SK-N-SH (cell line): ENCODE data around the gene GPR155. TPM values are rescaled to one million over a fixed set of nuclear protein-coding genes. Genes with fewer than 3 reads are reported as not detected.

Experiments
- CTCF ChIA-PET: fragments of 300-600, 350-600 bp; formaldehyde crosslinking; extraction: SDS; loops from one replicate; lab custom pipeline; 2021; lab: Yijun Ruan, JAX
- POLR2A ChIA-PET: fragments of 350-600 bp; sonication (Branson Sonifier 250); formaldehyde crosslinking; extraction: SDS; loops from one replicate; lab custom pipeline; 2020; ENCODE audit warnings: antibody characterized with exemption, inconsistent platforms; lab: Yijun Ruan, JAX
- DNase-seq: peaks from one replicate; pipeline ENCODE4 v3.0.0; 2012
- H2AFZ ChIP-seq: fragments of 200-600 bp; sonication (generic); 2 replicates; pipeline ENCODE4 v1.8.1; 2016; ENCODE audit warnings: antibody characterized with exemption, mild to moderate bottlenecking, low read depth
- H3F3A ChIP-seq: fragments of 200-600 bp; sonication (generic); replicated peaks from 2 replicates; pipeline ENCODE3; 2016; ENCODE audit warnings: antibody characterized with exemption, mild to moderate bottlenecking; ENCODE audit not compliant: insufficient read depth
- H3K27ac ChIP-seq, 2 experiments: fragments of 200-500 bp in 1 of 2; fragments of 200-600 bp in 1 of 2; sonication (Bioruptor generic) in 1 of 2; sonication (generic), shearing (Covaris generic) in 1 of 2; 2 replicates each; pipeline versions ENCODE4 v1.5.1 to v1.6.1; 2014 to 2016; ENCODE audit warnings: low read depth in 2 of 2, inconsistent platforms in 1 of 2, low read length in 1 of 2, mild to moderate bottlenecking in 1 of 2, mixed read lengths in 1 of 2
- H3K27me3 ChIP-seq: fragments of 200-600 bp; sonication (generic), shearing (Covaris generic); 2 replicates; pipeline ENCODE4 v1.6.1; 2016; ENCODE audit warnings: mixed run types; ENCODE audit not compliant: insufficient read depth
- H3K36me3 ChIP-seq, 2 experiments: fragments of 200-500 bp in 1 of 2; fragments of 200-600 bp in 1 of 2; sonication (Bioruptor generic) in 1 of 2; sonication (generic) in 1 of 2; replicated peaks in 1 of 2; 2 replicates each; pipeline versions ENCODE3 to v1.5.1; 2014 to 2016; ENCODE audit warnings: low read length in 1 of 2, mild to moderate bottlenecking in 1 of 2; ENCODE audit not compliant: insufficient read depth in 2 of 2, control insufficient read depth in 1 of 2
- H3K4me1 ChIP-seq, 2 experiments: fragments of 200-500 bp in 1 of 2; fragments of 200-600 bp in 1 of 2; sonication (Bioruptor generic) in 1 of 2; sonication (generic), shearing (Covaris generic) in 1 of 2; 2 replicates each; pipeline versions ENCODE4 v1.5.1 to v1.6.1; 2014 to 2016; ENCODE audit warnings: low read depth in 1 of 2, low read length in 1 of 2, mixed run types in 1 of 2; ENCODE audit not compliant: insufficient read depth in 2 of 2, control insufficient read depth in 1 of 2
- H3K4me2 ChIP-seq: fragments of 200-600 bp; sonication (generic), shearing (Covaris generic); 2 replicates; pipeline ENCODE4 v1.6.1; 2017; ENCODE audit warnings: mixed run types
- H3K4me3 ChIP-seq, 2 experiments: fragments of 200-500 bp in 1 of 2; fragments of 200-600 bp in 1 of 2; sonication (Bioruptor generic) in 1 of 2; sonication (generic), shearing (Covaris generic) in 1 of 2; 2 replicates each; pipeline versions ENCODE4 v1.5.1 to v1.8.1; 2014 to 2016; ENCODE audit warnings: low read depth in 2 of 2, inconsistent platforms in 1 of 2, low read length in 1 of 2, mild to moderate bottlenecking in 1 of 2, mixed read lengths in 1 of 2, moderate library complexity in 1 of 2
- H3K79me2 ChIP-seq: fragments of 200-600 bp; sonication (generic); 2 replicates; pipeline ENCODE4 v1.8.1; 2017; ENCODE audit warnings: mild to moderate bottlenecking; ENCODE audit not compliant: insufficient read depth
- H3K9ac ChIP-seq: fragments of 200-600 bp; sonication (generic); 2 replicates; pipeline ENCODE4 v1.6.1; 2017; ENCODE audit warnings: mixed run types
- H3K9me2 ChIP-seq: fragments of 200-600 bp; sonication (generic); 2 replicates; pipeline ENCODE4 v1.6.1; 2017; ENCODE audit warnings: mixed run types
- H3K9me3 ChIP-seq: fragments of 200-600 bp; sonication (generic); 2 replicates; pipeline ENCODE4 v1.6.1; 2017; ENCODE audit warnings: mixed run types, mild to moderate bottlenecking, moderate library complexity
- H4K20me1 ChIP-seq: fragments of 200-600 bp; sonication (generic); 2 replicates; pipeline ENCODE4 v1.6.1; 2017; ENCODE audit warnings: mild to moderate bottlenecking, mixed run types; ENCODE audit not compliant: insufficient read depth
- EP300 ChIP-seq, 2 experiments: IDR thresholded peaks; 2 replicates each; pipeline versions ENCODE4 v1.4.0 to v1.6.1; 2012; ENCODE audit warnings: borderline replicate concordance in 1 of 2, low read depth in 1 of 2, low read length in 1 of 2
- EZH2phosphoT487 ChIP-seq: fragments of 200-600 bp; sonication (generic); IDR thresholded peaks from 2 replicates; pipeline ENCODE4 v1.6.1; 2017; ENCODE audit warnings: low read depth, mixed run types, mild to moderate bottlenecking, antibody characterized with exemption, moderate library complexity, borderline replicate concordance
- FOSL2 ChIP-seq: IDR thresholded peaks from 2 replicates; pipeline ENCODE4 v1.4.0; 2012; ENCODE audit warnings: low read depth, mild to moderate bottlenecking, moderate library complexity, borderline replicate concordance
- GABPA ChIP-seq: IDR thresholded peaks from 2 replicates; pipeline ENCODE4 v1.4.0; 2012; ENCODE audit warnings: low read depth, mild to moderate bottlenecking
- JUND ChIP-seq: IDR thresholded peaks from 2 replicates; pipeline ENCODE4 v1.4.0; 2012
- MEF2A ChIP-seq: IDR thresholded peaks from 2 replicates; pipeline ENCODE4 v1.4.0; 2012; ENCODE audit warnings: low read depth, borderline replicate concordance
- RCOR1 ChIP-seq: fragments of 150-350 bp; IDR thresholded peaks from 2 replicates; pipeline ENCODE4 v1.6.1; 2017; ENCODE audit warnings: antibody characterized with exemption, low read length
- SIN3A ChIP-seq: IDR thresholded peaks from 2 replicates; pipeline ENCODE4 v1.6.1; 2012; ENCODE audit warnings: low read depth, mild to moderate bottlenecking, low read length, moderate library complexity, borderline replicate concordance
- SMC3 ChIP-seq: IDR thresholded peaks from 2 replicates; pipeline ENCODE4 v1.6.1; 2012; ENCODE audit warnings: low read depth, low read length, improper control_type of control experiment
- TCF12 ChIP-seq: IDR thresholded peaks from 2 replicates; pipeline ENCODE4 v1.4.0; 2012
- YY1 ChIP-seq: IDR thresholded peaks from 2 replicates; pipeline ENCODE4 v1.4.0; 2012; ENCODE audit warnings: low read depth, mild to moderate bottlenecking
- WGBS: methylation state at CpG from one replicate; pipeline ENCODE4 v1.1.6; 2017; ENCODE audit warnings: low lambda C conversion rate; 5-methylcytosine and 5-hydroxymethylcytosine counted together
- polyA plus RNA-seq, 3 experiments: library from polyadenylated mRNA; depleted of rRNA; stranded (reverse); fragments of >200 nt; gene quantifications; 2 replicates each; pipeline ENCODE4 v1.2.3, GENCODE V29; 2012
- TF ChIP-seq, protein P1 (sequence below): fragments of 150-350 bp; IDR thresholded peaks from 2 replicates; pipeline ENCODE4 v1.6.1; 2016; ENCODE audit warnings: mild to moderate bottlenecking, low read depth, low read length
- TF ChIP-seq, protein P2 (sequence below): IDR thresholded peaks from 2 replicates; pipeline ENCODE4 v1.4.0; 2012; ENCODE audit warnings: low read depth

Gene GPR155
- polyA plus RNA-seq, 1 of the 3 experiments (the other 2 are of a cell fraction): 3.5 TPM

DNA sequence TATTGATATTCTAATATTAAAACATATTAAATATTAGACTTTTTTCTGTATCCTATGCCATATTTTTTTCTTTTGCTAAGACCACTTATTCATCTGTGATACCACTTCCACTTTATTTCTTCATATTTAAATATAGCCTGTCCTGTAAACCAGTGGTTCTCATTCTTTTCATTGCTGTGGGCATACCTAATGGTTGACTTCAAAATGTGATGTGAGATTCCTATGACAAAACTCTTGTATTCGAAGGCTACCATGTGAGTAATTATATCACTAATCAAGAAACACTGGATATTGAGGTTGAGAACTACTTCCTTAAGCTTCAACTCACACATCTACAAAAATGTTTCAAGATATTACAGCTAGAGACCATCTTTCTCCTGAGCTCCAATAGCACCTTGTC is 87.7 kb downstream of the GPR155 start:
- DNase-seq: no peak
- Histone ChIP-seq H3K36me3 (peaks cover 20 to 37% of the 10 kb centered on the region in 2 experiments), H3K9ac (no peak overlapping the region), H3K4me1 (peaks cover 0 to 3% of the 10 kb centered on the region in 2 experiments; a peak in 2 of 4 replicates), H3K4me2 (no peak overlapping the region), H3K27me3 (no peaks in the 10 kb centered on the region), H2AFZ (no peak overlapping the region), H3K9me2 (no peaks in the 10 kb centered on the region), H3K27ac (no peak overlapping the region), H3K9me3 (no peaks in the 10 kb centered on the region), H3K79me2 (peaks cover 19% of the 10 kb centered on the region), H4K20me1 (no peaks in the 10 kb centered on the region), H3F3A (peaks cover 6% of the 10 kb centered on the region), H3K4me3 (no peak overlapping the region)
- ChIA-PET POLR2A (no interaction called here), CTCF (interaction anchor here (0.9 kb wide), 1 partner anchor 64 kb away, joined by 4 read pairs; no protein-coding TSS in a partner anchor)
- no peak for TF ChIP-seq JUND
- WGBS: 81% methylated on average over 1 of the region's 1 CpG

DNA sequence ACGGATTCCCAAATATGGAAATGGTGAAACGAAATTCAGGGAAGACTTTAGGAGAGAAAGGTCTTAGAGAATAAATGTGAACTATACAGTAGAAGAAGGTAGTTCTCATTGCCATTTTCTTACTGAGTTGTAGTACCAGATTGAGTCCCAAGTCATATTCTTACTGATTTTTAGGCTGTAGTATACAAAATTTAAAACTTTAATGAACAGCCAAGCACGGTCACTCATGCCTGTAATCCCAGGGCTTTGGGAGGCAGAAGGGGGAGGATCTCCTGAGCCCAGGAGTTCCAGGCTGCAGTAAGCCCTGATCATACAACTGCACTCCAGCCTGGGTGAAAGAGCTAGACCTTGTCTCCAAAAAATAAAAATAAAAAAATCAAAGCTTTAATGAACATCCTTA is 89.1 kb downstream of the GPR155 start:
- Histone ChIP-seq H3K79me2 (peaks cover 33% of the 10 kb centered on the region), H3K27ac (no peak overlapping the region), H3K4me3 (no peak overlapping the region), H2AFZ (no peak overlapping the region), H3K4me2 (no peak overlapping the region), H3K36me3 (peaks cover 12 to 30% of the 10 kb centered on the region in 2 experiments), H3K9me3 (no peaks in the 10 kb centered on the region), H3K9me2 (no peaks in the 10 kb centered on the region), H3K4me1 (peaks cover 0 to 4% of the 10 kb centered on the region in 2 experiments; a peak in 2 of 4 replicates), H3K27me3 (no peaks in the 10 kb centered on the region), H3K9ac (no peak overlapping the region), H3F3A (peaks cover 6% of the 10 kb centered on the region), H4K20me1 (no peaks in the 10 kb centered on the region)
- WGBS: 75% methylated on average over 3 of the region's 3 CpGs
- no peak for TF ChIP-seq RCOR1
- CTCF ChIA-PET: no interaction called here
- no peak for DNase-seq
- POLR2A ChIA-PET: no interaction called here

DNA sequence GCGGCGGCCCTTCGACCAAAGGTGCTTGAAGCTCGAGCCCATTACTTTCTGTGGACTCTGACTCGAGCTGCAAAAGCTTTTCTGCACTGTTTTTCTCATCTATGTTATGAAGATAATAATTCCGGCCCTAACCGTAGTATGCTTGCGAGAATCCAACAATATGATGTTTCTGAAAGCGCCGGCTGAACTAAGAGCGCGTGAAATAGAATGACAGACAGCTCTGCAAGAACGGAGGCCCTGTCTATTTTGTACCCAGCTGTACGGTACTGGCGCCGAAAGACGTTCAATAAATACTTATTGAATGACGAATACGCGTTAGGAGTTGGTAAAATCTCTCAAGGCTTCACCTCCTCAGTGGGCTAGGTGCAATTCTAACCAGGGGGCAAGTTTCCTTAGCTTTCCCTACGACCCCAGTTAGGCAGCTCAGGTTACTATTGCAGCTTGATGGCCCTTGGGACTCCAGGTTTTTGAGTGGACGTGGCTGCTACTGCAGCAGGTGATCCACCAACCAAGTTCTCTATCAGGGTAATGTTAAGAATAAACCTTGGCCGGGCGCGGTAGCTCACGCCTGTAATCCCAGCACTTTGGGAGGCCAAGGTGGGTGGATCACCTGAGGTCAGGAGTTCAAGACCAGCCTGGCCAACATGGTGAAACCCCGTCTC is 90.7 kb downstream of the GPR155 start:
- CTCF ChIA-PET: interaction anchor here (0.9 to 1.2 kb wide), 3 partner anchors 21 to 66 kb away, joined by 3 to 5 read pairs (median 4); no protein-coding TSS in a partner anchor
- POLR2A ChIA-PET: interaction anchor here (1.0 kb wide), 3 partner anchors 17 to 54 kb away, joined by 3 to 4 read pairs (median 3); no protein-coding TSS in a partner anchor
- WGBS: 10% methylated on average over 24 of the region's 27 CpGs
- Histone ChIP-seq H3K27ac (peak overlapping the region; percentile 76 to 83; a peak in 3 of 4 replicates), H3K4me3 (peak overlapping the region; percentile 75 to 99), H3K9me2 (no peaks in the 10 kb centered on the region), H4K20me1 (no peaks in the 10 kb centered on the region), H3K36me3 (peaks cover 14 to 26% of the 10 kb centered on the region in 2 experiments), H3K79me2 (peaks cover 50% of the 10 kb centered on the region), H2AFZ (peak overlapping the region; percentile 95), H3K4me1 (peaks cover 0 to 4% of the 10 kb centered on the region in 2 experiments; a peak in 2 of 4 replicates), H3K9ac (peak overlapping the region; percentile 76), H3K27me3 (no peaks in the 10 kb centered on the region), H3K9me3 (no peaks in the 10 kb centered on the region), H3K4me2 (peak overlapping the region; percentile 83), H3F3A (peaks cover 6% of the 10 kb centered on the region)
- TF ChIP-seq, protein P1, sequence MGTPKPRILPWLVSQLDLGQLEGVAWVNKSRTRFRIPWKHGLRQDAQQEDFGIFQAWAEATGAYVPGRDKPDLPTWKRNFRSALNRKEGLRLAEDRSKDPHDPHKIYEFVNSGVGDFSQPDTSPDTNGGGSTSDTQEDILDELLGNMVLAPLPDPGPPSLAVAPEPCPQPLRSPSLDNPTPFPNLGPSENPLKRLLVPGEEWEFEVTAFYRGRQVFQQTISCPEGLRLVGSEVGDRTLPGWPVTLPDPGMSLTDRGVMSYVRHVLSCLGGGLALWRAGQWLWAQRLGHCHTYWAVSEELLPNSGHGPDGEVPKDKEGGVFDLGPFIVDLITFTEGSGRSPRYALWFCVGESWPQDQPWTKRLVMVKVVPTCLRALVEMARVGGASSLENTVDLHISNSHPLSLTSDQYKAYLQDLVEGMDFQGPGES: no peak
- TF ChIP-seq SMC3: no peak
- no peak for TF ChIP-seq EZH2phosphoT487
- TF ChIP-seq EP300 (IDR thresholded peaks at IDR 0.05; ENCODE audit: borderline replicate concordance in 1 of 2, low read depth in 1 of 2, low read length in 1 of 2): 0 out of 4 replicates have a peak, but pooled peaks of 1 of the 2 experiments have one; percentile 4
- no peak for TF ChIP-seq MEF2A
- TF ChIP-seq FOSL2: no peak
- TF ChIP-seq TCF12: no peak
- TF ChIP-seq YY1: no peak
- TF ChIP-seq GABPA: no peak
- no peak for TF ChIP-seq SIN3A
- TF ChIP-seq, protein P2, sequence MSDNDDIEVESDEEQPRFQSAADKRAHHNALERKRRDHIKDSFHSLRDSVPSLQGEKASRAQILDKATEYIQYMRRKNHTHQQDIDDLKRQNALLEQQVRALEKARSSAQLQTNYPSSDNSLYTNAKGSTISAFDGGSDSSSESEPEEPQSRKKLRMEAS: 0 out of 2 replicates have a peak, but pooled peaks have one; percentile 12
- peak; percentile 17 for DNase-seq
